ENCODE data around the gene OOSP4B.

DNA sequence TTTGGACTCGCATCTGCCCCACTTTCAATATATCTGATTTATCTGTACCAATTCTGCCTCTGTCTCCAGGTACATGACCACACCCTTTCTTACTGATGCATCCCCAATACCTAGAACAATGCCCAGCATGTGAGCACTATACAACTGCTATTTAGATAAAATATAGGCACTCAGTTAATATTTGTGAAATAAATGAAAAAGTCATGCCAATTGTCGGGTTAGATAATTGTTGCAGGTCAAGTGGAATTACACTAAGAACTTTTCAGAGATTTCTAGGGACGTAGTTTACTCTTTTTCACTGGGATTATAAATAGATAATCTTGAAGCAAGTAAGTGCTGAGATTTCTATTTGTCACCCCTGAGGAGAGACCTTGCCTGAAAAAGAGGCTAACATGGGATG, 32.6 kb upstream of the OOSP4B start:
- TF ChIP-seq TAF1 (IDR thresholded peaks at IDR 0.05; ENCODE audit: low read depth) (no peak), CREB1 (IDR thresholded peaks at IDR 0.05; ENCODE audit: low read depth) (no peak), NFIC (IDR thresholded peaks at IDR 0.05) (no peak), CEBPB (IDR thresholded peaks at IDR 0.05) (no peak), YY1 (IDR thresholded peaks at IDR 0.05; ENCODE audit: low read depth) (no peak), RAD21 (IDR thresholded peaks at IDR 0.05; ENCODE audit: low read depth) (no peak), FOXM1 (IDR thresholded peaks at IDR 0.05; ENCODE audit: borderline replicate concordance, low read depth) (no peak)
- TF ChIP-seq, protein P1, sequence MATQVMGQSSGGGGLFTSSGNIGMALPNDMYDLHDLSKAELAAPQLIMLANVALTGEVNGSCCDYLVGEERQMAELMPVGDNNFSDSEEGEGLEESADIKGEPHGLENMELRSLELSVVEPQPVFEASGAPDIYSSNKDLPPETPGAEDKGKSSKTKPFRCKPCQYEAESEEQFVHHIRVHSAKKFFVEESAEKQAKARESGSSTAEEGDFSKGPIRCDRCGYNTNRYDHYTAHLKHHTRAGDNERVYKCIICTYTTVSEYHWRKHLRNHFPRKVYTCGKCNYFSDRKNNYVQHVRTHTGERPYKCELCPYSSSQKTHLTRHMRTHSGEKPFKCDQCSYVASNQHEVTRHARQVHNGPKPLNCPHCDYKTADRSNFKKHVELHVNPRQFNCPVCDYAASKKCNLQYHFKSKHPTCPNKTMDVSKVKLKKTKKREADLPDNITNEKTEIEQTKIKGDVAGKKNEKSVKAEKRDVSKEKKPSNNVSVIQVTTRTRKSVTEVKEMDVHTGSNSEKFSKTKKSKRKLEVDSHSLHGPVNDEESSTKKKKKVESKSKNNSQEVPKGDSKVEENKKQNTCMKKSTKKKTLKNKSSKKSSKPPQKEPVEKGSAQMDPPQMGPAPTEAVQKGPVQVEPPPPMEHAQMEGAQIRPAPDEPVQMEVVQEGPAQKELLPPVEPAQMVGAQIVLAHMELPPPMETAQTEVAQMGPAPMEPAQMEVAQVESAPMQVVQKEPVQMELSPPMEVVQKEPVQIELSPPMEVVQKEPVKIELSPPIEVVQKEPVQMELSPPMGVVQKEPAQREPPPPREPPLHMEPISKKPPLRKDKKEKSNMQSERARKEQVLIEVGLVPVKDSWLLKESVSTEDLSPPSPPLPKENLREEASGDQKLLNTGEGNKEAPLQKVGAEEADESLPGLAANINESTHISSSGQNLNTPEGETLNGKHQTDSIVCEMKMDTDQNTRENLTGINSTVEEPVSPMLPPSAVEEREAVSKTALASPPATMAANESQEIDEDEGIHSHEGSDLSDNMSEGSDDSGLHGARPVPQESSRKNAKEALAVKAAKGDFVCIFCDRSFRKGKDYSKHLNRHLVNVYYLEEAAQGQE (IDR thresholded peaks at IDR 0.05; ENCODE audit: low read depth): no peak
- TF ChIP-seq, protein P2, sequence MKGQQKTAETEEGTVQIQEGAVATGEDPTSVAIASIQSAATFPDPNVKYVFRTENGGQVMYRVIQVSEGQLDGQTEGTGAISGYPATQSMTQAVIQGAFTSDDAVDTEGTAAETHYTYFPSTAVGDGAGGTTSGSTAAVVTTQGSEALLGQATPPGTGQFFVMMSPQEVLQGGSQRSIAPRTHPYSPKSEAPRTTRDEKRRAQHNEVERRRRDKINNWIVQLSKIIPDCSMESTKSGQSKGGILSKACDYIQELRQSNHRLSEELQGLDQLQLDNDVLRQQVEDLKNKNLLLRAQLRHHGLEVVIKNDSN (IDR thresholded peaks at IDR 0.05): no peak
